ENCODE measurements around the gene CIART. TPM values are rescaled to one million over a fixed set of nuclear protein-coding genes. Genes with fewer than 3 reads are reported as not detected.

CIART gene
- total and polyA plus RNA-seq, 2 of the 8 experiments (the other 6 are each of a cell fraction or from before 2014, with no cell fraction given) = 9.6 to 33.3 TPM

- TF ChIP-seq TAF7 (optimal IDR thresholded peaks at IDR 0.05; ENCODE audit: borderline replicate concordance, low read depth, low read length) (no peak), SP1 (IDR thresholded peaks at IDR 0.05; ENCODE audit: low read depth, low read length) (no peak), FOSL1 (IDR thresholded peaks at IDR 0.05; ENCODE audit: insufficient read depth, low read depth, low read length) (no peak), EP300 (IDR thresholded peaks at IDR 0.05; ENCODE audit: borderline replicate concordance in 1 of 2, low read depth in 2 of 2, low read length in 2 of 2) (no peak), SIX5 (IDR thresholded peaks at IDR 0.05; ENCODE audit: low read depth, low read length) (no peak)
Measured at GRCh38 chr1:150233359-150234308, 48.7 kb upstream of the CIART start (continued).
